KG1 (cell line): ENCODE measurements around the gene SLC6A5.

Experiments
- DNase-seq: peaks from one replicate; lab custom pipeline; 2025; lab: John Stamatoyannopoulos, UW

The SLC6A5 gene

GRCh38 chr11:20596205-20597153 lies 2.9 kb upstream of the SLC6A5 start:
- DNase-seq = no peak

- DNase-seq = no peak
Observed at GRCh38 chr11:20597154-20597679, 2.2 kb upstream of the SLC6A5 start.

- DNase-seq = no peak
Observed at GRCh38 chr11:20597680-20598484, 1.5 kb upstream of the SLC6A5 start.

GRCh38 chr11:20598492-20598891 lies 916 bp upstream of the SLC6A5 start:
- no peak for DNase-seq

GRCh38 chr11:20600020-20600346 lies 575 bp downstream of the SLC6A5 start:
- DNase-seq = no peak

- no peak for DNase-seq
Observed at GRCh38 chr11:20600551-20600950, 1.1 kb downstream of the SLC6A5 start.

GRCh38 chr11:20601221-20601914 lies 2.0 kb downstream of the SLC6A5 start:
- no peak for DNase-seq

- DNase-seq = no peak
Observed at GRCh38 chr11:20604295-20604803, 4.9 kb downstream of the SLC6A5 start.

GRCh38 chr11:20604864-20605601 lies 5.6 kb downstream of the SLC6A5 start:
- no peak for DNase-seq

- no peak for DNase-seq
Observed at GRCh38 chr11:20605602-20606091, 6.2 kb downstream of the SLC6A5 start.

- DNase-seq = no peak
Observed at GRCh38 chr11:20608934-20609333, 9.5 kb downstream of the SLC6A5 start.

- DNase-seq = peak; percentile 9
Observed at GRCh38 chr11:20609727-20610707, 10.6 kb downstream of the SLC6A5 start.

- no peak for DNase-seq
Observed at GRCh38 chr11:20610825-20611224, 11.4 kb downstream of the SLC6A5 start.

GRCh38 chr11:20611445-20611844 lies 12.0 kb downstream of the SLC6A5 start:
- DNase-seq = no peak

- no peak for DNase-seq
Observed at GRCh38 chr11:20611892-20612291, 12.5 kb downstream of the SLC6A5 start.

GRCh38 chr11:20612416-20612815 lies 13.0 kb downstream of the SLC6A5 start:
- DNase-seq = no peak

GRCh38 chr11:20616920-20617319 lies 17.5 kb downstream of the SLC6A5 start:
- DNase-seq = no peak

GRCh38 chr11:20617346-20618005 lies 18.1 kb downstream of the SLC6A5 start:
- DNase-seq = no peak

- DNase-seq = no peak
Observed at GRCh38 chr11:20618083-20618482, 18.7 kb downstream of the SLC6A5 start.
